ENCODE results near the gene NRG3.

The NRG3 gene

DNA sequence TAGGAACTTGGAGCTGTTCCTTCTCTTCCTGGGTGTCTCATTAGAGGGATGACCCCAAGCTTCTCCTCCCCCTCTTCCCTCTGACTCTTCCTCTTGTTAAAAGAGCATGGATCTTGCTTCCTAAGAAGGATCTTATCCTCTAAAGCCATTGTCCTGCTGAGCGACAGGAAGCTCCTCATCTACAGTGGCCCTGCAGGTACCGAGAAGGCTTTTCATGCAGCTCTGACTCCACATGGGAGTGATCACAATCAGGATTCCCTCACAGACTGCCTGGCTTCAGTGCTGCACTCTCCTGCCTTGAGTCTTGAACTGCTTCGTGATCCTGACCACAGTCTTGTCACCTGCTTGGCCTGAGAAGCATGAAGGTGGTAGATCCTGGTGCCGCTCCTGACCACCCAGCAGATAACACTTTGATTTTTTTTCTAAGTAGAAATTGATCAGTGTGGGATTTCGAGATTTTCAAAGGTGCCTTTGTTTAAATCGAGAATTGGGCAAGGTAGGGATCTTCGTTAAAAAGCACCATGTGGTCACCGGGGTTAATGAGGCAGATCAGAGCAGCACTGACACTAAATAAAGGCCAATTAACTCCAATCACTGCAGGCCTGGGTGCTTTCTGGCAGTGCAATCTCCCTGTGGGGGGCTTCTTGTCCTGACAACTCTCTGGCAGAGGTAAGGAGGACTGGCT lies 376.4 kb downstream of the NRG3 start:
- no peak overlapping the region for H3K4me3 ChIP-seq (replicated peaks; ENCODE audit: insufficient read depth, low read length)
- H3K27me3 ChIP-seq (ENCODE audit: insufficient read depth, poor library complexity, severe bottlenecking), result no peaks in the 10 kb centered on the region
- TF ChIP-seq, protein P1, sequence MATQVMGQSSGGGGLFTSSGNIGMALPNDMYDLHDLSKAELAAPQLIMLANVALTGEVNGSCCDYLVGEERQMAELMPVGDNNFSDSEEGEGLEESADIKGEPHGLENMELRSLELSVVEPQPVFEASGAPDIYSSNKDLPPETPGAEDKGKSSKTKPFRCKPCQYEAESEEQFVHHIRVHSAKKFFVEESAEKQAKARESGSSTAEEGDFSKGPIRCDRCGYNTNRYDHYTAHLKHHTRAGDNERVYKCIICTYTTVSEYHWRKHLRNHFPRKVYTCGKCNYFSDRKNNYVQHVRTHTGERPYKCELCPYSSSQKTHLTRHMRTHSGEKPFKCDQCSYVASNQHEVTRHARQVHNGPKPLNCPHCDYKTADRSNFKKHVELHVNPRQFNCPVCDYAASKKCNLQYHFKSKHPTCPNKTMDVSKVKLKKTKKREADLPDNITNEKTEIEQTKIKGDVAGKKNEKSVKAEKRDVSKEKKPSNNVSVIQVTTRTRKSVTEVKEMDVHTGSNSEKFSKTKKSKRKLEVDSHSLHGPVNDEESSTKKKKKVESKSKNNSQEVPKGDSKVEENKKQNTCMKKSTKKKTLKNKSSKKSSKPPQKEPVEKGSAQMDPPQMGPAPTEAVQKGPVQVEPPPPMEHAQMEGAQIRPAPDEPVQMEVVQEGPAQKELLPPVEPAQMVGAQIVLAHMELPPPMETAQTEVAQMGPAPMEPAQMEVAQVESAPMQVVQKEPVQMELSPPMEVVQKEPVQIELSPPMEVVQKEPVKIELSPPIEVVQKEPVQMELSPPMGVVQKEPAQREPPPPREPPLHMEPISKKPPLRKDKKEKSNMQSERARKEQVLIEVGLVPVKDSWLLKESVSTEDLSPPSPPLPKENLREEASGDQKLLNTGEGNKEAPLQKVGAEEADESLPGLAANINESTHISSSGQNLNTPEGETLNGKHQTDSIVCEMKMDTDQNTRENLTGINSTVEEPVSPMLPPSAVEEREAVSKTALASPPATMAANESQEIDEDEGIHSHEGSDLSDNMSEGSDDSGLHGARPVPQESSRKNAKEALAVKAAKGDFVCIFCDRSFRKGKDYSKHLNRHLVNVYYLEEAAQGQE (IDR thresholded peaks at IDR 0.05; ENCODE audit: insufficient replicate concordance, low read depth), result no peak
- TF ChIP-seq POLR2AphosphoS5 (IDR thresholded peaks at IDR 0.05; ENCODE audit: low read depth) (no peak), SPI1 (IDR thresholded peaks at IDR 0.05; ENCODE audit: borderline replicate concordance, low read depth) (no peak), GABPA (IDR thresholded peaks at IDR 0.05; ENCODE audit: low read depth) (no peak)
- TF ChIP-seq, protein P2, sequence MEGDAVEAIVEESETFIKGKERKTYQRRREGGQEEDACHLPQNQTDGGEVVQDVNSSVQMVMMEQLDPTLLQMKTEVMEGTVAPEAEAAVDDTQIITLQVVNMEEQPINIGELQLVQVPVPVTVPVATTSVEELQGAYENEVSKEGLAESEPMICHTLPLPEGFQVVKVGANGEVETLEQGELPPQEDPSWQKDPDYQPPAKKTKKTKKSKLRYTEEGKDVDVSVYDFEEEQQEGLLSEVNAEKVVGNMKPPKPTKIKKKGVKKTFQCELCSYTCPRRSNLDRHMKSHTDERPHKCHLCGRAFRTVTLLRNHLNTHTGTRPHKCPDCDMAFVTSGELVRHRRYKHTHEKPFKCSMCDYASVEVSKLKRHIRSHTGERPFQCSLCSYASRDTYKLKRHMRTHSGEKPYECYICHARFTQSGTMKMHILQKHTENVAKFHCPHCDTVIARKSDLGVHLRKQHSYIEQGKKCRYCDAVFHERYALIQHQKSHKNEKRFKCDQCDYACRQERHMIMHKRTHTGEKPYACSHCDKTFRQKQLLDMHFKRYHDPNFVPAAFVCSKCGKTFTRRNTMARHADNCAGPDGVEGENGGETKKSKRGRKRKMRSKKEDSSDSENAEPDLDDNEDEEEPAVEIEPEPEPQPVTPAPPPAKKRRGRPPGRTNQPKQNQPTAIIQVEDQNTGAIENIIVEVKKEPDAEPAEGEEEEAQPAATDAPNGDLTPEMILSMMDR (IDR thresholded peaks at IDR 0.05; ENCODE audit: insufficient read depth, low read length), result no peak
- no peak overlapping the region for H3K27ac ChIP-seq (replicated peaks)
- DNase-seq (ENCODE audit: low read depth in 1 of 2, low spot score in 1 of 2), result no peak

DNA sequence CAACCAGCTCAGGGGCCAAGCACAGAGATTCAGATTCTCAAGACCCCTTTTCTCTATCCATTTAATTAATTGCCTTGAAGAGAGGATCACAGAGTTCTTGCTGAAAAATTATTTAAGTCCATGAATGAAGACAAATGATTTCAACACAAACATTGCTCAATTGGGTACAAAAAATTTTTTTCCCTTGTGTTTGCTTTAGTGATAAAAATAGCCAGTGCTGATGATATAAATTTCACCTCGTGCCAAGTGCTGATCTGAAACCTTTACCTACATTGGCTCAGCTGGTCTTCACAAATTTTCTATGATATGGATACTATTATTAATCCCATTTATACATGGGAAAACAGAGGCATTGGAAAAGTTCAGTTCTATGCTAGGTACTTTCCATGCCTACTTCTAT lies 377.1 kb downstream of the NRG3 start:
- Histone ChIP-seq H3K4me3 (replicated peaks; ENCODE audit: insufficient read depth, low read length) (no peak overlapping the region), H3K27ac (replicated peaks) (no peak overlapping the region), H3K27me3 (ENCODE audit: insufficient read depth, poor library complexity, severe bottlenecking) (no peaks in the 10 kb centered on the region)
- no peak for TF ChIP-seq SPI1 (IDR thresholded peaks at IDR 0.05; ENCODE audit: borderline replicate concordance, low read depth)
- TF ChIP-seq, protein P1 (IDR thresholded peaks at IDR 0.05; ENCODE audit: insufficient replicate concordance, low read depth), result no peak
- TF ChIP-seq GABPA (IDR thresholded peaks at IDR 0.05; ENCODE audit: low read depth), result no peak
- TF ChIP-seq, protein P2 (IDR thresholded peaks at IDR 0.05; ENCODE audit: insufficient read depth, low read length), result no peak
- TF ChIP-seq POLR2AphosphoS5 (IDR thresholded peaks at IDR 0.05; ENCODE audit: low read depth), result no peak
- no peak for DNase-seq (ENCODE audit: low read depth in 1 of 2, low spot score in 1 of 2)

DNA sequence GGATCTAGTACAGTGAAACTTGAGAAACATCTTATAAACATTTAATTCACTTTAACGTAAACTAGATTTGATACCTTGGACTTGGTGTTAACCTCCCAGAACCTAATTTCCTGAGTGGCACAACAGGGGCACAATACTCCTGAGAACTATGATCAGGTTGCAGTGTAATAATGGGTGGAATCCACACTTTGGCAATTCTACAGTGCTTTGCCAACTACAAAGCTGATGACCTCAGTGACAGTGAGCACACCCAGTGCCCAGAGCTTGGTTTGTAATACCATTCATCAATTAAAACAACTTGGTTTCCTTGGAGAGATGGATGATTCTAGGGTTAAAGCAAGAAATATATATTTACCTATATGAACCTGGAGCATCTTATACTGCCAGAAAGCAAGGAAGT lies 379.2 kb downstream of the NRG3 start:
- DNase-seq (ENCODE audit: low read depth in 1 of 2, low spot score in 1 of 2), result no peak
- Histone ChIP-seq H3K4me3 (replicated peaks; ENCODE audit: insufficient read depth, low read length) (no peak overlapping the region), H3K27me3 (ENCODE audit: insufficient read depth, poor library complexity, severe bottlenecking) (no peaks in the 10 kb centered on the region), H3K27ac (replicated peaks) (no peak overlapping the region)
- TF ChIP-seq, protein P1 (IDR thresholded peaks at IDR 0.05; ENCODE audit: insufficient replicate concordance, low read depth), result no peak
- no peak for TF ChIP-seq POLR2AphosphoS5 (IDR thresholded peaks at IDR 0.05; ENCODE audit: low read depth)
- TF ChIP-seq, protein P2 (IDR thresholded peaks at IDR 0.05; ENCODE audit: insufficient read depth, low read length), result no peak
- no peak for TF ChIP-seq GABPA (IDR thresholded peaks at IDR 0.05; ENCODE audit: low read depth)
- TF ChIP-seq SPI1 (IDR thresholded peaks at IDR 0.05; ENCODE audit: borderline replicate concordance, low read depth), result no peak
